ENCODE data around the gene WNT6. TPM values are rescaled to one million over a fixed set of nuclear protein-coding genes. Genes with fewer than 3 reads are reported as not detected.

Gene WNT6
- total and polyA plus RNA-seq, 10 of the 15 experiments (the other 5 are each of a cell fraction or from before 2014, with no cell fraction given): 0.11 to 0.44 (median 0.22) TPM; not detected in 5

DNA sequence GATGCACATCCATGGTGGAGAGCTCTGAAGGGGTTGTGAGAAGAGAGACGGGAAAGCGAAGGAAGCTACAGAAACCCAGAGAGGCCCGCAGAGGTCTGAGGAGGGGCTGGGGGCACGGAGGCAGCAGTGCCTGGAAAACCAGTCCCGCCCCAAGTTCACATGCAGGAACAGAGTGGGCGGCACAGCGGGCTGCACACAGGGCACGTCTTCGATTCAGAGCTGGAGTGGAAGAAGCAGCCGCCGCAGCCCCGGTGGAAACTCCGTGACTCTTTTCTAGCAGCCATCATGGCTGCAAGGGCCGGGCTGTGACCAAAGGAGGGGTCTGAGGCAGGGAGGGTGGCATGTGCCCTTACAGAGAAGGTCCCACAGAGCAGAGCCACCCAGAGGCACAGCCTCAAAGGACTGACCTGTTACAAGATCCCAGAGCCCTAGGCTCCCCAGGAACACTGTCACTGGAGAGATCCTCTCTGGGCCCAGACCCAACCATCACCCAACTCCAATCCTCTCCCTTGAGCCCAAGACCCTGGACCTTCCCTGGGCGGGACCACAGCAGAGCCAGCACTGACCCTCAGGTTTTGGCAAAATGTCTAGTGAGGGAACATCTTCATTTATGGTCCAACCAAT lies 38.7 kb upstream of the WNT6 start:
- H3K4me3 ChIP-seq: no peak overlapping the region
- H4K20me1 ChIP-seq (ENCODE audit: control insufficient read depth, insufficient read depth): no peaks in the 10 kb centered on the region
- no peak overlapping the region for H3K9ac ChIP-seq (ENCODE audit: control insufficient read depth, insufficient read depth, low read length)
- no peaks in the 10 kb centered on the region for H3K4me1 ChIP-seq (ENCODE audit: control insufficient read depth, insufficient read depth, low read length)
- H2AFZ ChIP-seq (ENCODE audit: control insufficient read depth, low read depth, low read length): no peak overlapping the region
- no peaks in the 10 kb centered on the region; a peak in 1 of 4 replicates for H3K27me3 ChIP-seq (replicated peaks in 1 of 2; ENCODE audit: control insufficient read depth in 2 of 2, insufficient read depth in 2 of 2, low read length in 1 of 2)
- ChIA-PET RAD21 (ENCODE audit: unreplicated experiment) (no interaction called here), POLR2A (no interaction called here), CTCF (no interaction called here), SMC1A (ENCODE audit: uncharacterized antibody, unreplicated experiment) (no interaction called here)
- 64% methylated on average over 15 of the region's 15 CpGs for WGBS (ENCODE audit: insufficient coverage, insufficient replicate concordance, low lambda C conversion rate, missing lambda C conversion rate)
- no peak for TF ChIP-seq ZNF24 (IDR thresholded peaks at IDR 0.05)
- no peak for TF ChIP-seq NR2F1 (conservative IDR thresholded peaks at IDR 0.05)
- TF ChIP-seq SIX5 (IDR thresholded peaks at IDR 0.05; ENCODE audit: low read depth, low read length, severe bottlenecking): no peak
- TF ChIP-seq SMAD5 (IDR thresholded peaks at IDR 0.05; ENCODE audit: low read depth): no peak
- TF ChIP-seq, protein P1, sequence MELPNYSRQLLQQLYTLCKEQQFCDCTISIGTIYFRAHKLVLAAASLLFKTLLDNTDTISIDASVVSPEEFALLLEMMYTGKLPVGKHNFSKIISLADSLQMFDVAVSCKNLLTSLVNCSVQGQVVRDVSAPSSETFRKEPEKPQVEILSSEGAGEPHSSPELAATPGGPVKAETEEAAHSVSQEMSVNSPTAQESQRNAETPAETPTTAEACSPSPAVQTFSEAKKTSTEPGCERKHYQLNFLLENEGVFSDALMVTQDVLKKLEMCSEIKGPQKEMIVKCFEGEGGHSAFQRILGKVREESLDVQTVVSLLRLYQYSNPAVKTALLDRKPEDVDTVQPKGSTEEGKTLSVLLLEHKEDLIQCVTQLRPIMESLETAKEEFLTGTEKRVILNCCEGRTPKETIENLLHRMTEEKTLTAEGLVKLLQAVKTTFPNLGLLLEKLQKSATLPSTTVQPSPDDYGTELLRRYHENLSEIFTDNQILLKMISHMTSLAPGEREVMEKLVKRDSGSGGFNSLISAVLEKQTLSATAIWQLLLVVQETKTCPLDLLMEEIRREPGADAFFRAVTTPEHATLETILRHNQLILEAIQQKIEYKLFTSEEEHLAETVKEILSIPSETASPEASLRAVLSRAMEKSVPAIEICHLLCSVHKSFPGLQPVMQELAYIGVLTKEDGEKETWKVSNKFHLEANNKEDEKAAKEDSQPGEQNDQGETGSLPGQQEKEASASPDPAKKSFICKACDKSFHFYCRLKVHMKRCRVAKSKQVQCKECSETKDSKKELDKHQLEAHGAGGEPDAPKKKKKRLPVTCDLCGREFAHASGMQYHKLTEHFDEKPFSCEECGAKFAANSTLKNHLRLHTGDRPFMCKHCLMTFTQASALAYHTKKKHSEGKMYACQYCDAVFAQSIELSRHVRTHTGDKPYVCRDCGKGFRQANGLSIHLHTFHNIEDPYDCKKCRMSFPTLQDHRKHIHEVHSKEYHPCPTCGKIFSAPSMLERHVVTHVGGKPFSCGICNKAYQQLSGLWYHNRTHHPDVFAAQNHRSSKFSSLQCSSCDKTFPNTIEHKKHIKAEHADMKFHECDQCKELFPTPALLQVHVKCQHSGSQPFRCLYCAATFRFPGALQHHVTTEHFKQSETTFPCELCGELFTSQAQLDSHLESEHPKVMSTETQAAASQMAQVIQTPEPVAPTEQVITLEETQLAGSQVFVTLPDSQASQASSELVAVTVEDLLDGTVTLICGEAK (IDR thresholded peaks at IDR 0.05; ENCODE audit: borderline replicate concordance): no peak
- TF ChIP-seq LARP7 (IDR thresholded peaks at IDR 0.05): no peak
- no TSS peak for BruUV-seq (replicated peaks)
- ATAC-seq (no peak), FAIRE-seq (no peak), DNase-seq (ENCODE audit: low read depth, low spot score) (no peak)
- no peak overlapping the region for H3K27ac ChIP-seq (ENCODE audit: control insufficient read depth, insufficient read depth)
- in situ Hi-C loops (cut with MboI): no loop called here
- no peak overlapping the region for H3K4me2 ChIP-seq (ENCODE audit: control insufficient read depth, insufficient read depth)
- intact Hi-C loops (cut with micrococcal nuclease; ENCODE audit: unreplicated experiment): no loop called here
- H3K36me3 ChIP-seq (ENCODE audit: control insufficient read depth in 2 of 2, insufficient read depth in 2 of 2, low read length in 1 of 2): no peaks in the 10 kb centered on the region
- H3K9me3 ChIP-seq (replicated peaks; ENCODE audit: control insufficient read depth, insufficient read depth, low read length): no peaks in the 10 kb centered on the region
- H3K79me2 ChIP-seq (ENCODE audit: control insufficient read depth, insufficient read depth, low read length): no peaks in the 10 kb centered on the region
